Right ventricle myocardium superior (tissue), 1 donor: Measurements from ENCODE around the gene RASGEF1B. TPM values are rescaled to one million over a fixed set of nuclear protein-coding genes. Genes with fewer than 3 reads are reported as not detected.

Experiments
- ATAC-seq: fragments of 200-7000 bp; cut with Tn5 transposase; one replicate; pipeline ENCODE4 v1.9.1; 2020; ENCODE audit warnings: mild to moderate bottlenecking; ENCODE audit not compliant: poor library complexity
- DNase-seq: peaks from one replicate; pipeline ENCODE4 v3.0.0-alpha.2; 2020
- intact Hi-C: fragments of 100-400 bp; cut with DNase I; formaldehyde crosslinking; loops from one replicate; pipeline ENCODE4 v1.11.2; 2022
- long read RNA-seq: library from polyadenylated mRNA; unstranded; transcript quantifications from one replicate; pipeline ENCODE4 v2.0.0, GENCODE V29; 2021
- total RNA-seq: library from RNA; stranded (reverse); fragmentation: NEBNext Ultra II Directional; extraction: Animal tissue kit (Norgen Biotek cat#: 25700); gene quantifications from one replicate; pipeline ENCODE4 v1.2.1, GENCODE V29; 2021
- donor health status: DM: no; HTN: yes; CAD: no; lungs with severe emphysema.

RASGEF1B gene
- 3.3 TPM for total RNA-seq
- long read RNA-seq, partial matches to known transcripts: 0 of 1 reads
- long read RNA-seq, other reads (novel, unspliced or antisense): 0 of 1 reads

DNA sequence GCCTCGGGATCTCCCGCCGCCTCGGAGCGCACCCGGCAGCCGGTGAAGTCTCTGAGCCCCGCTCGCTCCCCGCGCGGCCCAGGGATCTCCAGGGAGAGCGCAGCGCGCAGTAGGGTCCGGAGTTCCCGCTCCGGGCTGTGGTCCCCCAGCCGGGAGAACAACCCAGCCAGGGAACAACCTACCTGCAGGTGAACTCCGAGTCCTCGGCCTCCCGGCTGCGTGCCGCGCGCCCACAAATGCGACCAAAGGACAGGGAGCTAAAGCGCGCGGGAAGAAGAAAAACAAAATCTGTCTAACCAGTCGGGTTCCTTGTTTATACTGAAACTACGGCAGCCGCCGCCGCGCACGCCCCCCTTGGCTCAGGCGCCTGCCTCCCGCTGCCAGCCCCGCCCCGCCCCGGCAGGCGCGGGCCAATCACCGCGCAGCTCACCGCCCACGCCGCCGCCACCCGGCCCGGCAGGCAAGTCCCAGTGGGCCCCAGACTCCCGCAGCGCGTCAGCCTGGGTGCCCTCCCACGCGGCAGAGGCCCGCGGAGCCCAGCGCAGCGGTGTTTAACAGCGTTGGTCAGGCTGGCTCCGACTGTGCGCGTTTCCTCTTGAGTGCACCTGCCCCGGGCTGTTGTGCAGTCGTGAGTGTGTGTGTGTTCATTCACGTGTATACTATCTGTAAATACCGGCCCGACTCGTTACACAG, at the start of gene RASGEF1B:
RASGEF1B (minus strand) TSS at position 320 of the 693 bp plus-strand sequence. CDS start 12,399 bp downstream, outside the sequence.
- DNase-seq: peak; percentile 94
- ATAC-seq: peak; percentile 99
- intact Hi-C loops: no loop called here

DNA sequence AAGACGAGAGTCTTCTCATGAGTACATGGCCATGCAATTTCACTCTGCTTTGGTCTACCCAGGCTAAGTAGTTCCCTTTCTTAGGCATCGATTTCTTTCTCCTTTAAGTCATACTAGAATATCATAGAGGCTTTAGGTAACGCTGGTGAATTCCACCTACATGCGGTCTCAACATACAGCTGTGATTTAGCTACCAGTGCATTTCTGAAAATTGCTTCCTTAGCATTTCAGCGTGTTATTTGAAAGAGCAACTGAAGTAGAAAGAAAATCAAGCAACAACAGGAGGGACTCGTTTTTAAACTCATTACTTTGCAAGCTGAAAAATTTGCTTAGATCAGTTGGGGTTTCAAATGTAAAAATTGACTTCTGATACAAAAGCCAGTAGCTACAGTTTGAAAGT, 48.1 kb upstream of the RASGEF1B start:
- DNase-seq (no peak), ATAC-seq (no peak)
- intact Hi-C loops: no loop called here

DNA sequence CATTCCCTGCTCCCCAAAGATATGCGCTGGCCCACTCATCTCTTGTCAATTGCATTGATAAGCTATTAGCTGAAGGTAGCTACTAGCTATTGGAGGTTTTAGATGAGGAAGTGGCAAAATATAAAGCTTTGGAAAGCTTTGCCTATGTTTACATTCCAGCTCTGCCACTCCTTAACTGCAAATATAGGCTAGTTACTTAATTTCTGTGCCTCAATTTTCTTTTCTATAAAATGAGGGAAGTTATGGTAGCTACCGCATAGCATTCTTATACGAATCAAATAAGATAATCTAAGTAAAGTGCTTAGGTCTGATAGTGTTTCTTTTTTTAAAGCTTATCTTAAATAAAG, 47.7 kb upstream of the RASGEF1B start:
- intact Hi-C loops: no loop called here
- ATAC-seq (no peak), DNase-seq (no peak)

DNA sequence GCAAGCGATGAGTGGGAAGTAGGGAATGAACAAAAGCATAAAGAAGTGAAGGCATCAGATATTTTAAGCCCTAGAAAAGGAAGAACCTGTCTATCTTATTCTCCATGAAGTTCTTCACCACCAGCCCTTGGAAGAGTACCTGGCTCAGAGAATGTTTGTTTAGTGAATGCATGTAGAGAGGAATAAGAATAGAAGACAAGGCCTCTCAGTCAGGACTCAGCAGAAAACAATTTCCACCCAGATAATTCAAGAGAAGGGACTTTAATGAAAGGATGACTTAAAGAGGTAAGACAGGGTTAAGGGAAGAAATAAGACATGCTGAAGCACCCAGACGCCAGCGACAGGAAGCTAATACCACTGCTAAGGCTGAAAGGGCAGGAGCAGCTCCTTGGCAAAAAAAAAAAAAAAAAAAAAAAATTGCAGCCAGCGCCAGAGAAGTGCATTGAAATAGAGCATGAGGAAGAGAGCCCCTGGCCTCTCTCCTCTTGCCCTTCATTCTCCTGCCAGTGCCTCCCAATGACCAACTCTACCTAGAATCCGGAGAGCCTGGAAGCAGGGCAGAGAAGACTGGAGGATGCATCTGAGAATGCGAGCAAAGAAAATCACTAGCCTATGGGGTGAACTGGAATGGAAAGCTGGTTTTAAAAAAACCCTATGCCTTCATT, 47.2 kb upstream of the RASGEF1B start:
- intact Hi-C loops: no loop called here
- ATAC-seq (no peak), DNase-seq (no peak)

DNA sequence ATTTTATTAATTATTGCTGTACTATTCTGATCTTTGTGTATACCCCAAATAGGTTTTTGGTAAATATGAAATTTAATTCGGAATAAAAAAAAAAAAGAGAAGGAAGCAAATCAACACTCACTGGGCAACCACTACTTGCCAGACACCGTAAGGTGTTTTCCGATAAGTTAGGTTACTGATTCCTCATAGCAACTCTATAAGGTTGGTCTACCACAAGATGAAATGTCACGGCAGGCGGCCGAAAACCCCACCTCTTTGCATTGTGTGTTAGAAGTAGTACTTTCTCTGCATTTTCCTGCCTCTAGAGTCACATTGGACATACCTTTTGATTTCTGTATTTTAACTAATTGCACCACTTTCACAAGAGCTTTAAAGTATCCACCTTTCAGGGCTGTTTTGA, 44.5 kb upstream of the RASGEF1B start:
- DNase-seq: no peak
- intact Hi-C loops: no loop called here
- ATAC-seq: no peak

DNA sequence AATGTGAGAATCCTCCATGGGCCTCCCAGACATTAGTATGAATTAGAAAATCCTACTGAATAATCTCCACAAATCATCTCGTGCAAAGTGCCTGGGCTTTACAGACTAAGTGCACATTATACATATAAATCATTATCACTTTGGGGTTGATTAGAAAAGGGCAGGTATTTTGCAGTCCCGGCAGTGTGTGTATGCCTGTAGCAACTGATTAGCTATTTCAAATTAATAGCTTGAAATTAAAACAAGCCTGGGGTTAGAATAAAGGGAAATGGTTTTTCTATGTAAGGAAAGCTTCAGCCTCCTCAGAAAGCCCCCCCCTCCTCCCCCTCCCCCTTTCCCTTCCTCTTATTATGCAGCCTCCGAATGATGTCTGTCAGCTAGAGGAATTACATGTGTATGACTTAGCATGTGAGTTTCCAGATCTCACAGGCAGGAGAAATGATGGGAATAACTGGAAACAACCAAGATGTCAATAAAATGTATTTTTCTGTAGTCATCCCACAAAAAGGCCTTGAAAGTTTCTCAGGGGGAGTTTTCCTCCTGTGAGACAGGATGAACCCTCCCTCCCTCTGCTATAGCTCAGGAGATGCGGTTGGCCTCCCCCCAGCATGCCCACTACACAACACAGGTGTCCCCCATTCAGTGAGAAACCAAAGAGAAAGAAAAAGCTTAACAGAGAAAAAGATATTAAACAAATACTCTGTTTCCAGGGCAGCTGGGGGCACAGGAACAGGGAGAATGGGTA, 41.2 kb upstream of the RASGEF1B start:
- intact Hi-C loops: no loop called here
- DNase-seq (no peak), ATAC-seq (no peak)

DNA sequence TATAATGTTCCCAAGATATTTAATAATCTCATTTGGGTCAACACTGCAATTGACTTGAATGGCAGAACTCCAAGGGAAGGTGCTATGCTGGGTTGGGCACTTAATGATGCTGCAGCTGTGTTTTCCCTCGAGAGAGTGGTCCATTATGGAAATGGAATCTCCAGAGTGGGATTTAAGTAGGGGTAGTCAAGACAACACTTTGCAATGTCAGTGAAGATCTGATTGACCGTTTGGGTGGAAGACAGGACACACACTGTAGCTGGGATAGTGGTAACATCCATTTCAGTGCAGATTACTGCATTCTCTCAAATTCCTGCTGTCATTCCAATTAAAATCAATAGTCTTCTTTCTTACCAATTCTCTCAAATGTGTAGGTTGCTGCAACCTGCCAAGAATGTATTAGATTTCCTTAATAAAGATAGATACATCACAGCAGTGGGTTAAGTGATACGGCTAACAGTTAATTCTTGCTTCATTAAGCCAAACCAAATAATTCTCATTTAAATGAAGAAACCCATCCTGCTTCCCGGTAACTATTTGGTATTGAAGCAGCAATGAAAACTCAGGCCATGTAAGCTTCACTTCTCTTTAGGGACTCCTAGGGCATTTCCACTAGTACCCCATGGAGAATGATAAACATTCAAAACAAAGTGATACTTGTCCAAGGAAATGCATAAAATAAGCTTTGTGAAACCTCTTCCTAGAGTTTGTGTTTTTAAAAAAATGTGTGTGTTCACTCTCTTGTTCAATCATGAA, 40.5 kb upstream of the RASGEF1B start:
- intact Hi-C loops: no loop called here
- ATAC-seq (no peak), DNase-seq (no peak)

DNA sequence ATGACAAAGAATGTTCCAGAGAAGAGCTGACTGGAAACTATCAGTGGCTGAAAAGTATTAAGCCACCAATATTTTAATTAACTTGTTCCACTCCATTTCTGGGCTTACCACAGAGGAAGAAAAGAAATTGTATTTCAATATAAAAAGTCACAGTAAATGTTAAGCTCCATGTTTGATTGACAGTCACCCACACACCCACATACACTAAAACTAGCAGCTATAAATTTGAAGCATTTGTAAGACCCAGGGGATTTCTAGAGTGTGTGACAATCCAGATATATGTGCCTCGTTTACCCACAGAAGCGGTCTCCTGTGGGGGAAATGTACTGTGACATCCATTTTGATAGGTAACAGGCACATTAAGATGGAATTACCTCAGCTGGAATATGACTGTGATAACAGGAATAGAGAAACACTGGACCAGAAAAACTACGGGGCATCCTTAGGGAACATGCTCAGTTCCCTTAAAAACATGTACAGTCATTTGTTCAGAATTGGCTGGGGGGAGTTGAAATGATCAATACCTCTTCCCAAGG, 39.0 kb upstream of the RASGEF1B start:
- intact Hi-C loops: no loop called here
- no peak for ATAC-seq
- no peak for DNase-seq

DNA sequence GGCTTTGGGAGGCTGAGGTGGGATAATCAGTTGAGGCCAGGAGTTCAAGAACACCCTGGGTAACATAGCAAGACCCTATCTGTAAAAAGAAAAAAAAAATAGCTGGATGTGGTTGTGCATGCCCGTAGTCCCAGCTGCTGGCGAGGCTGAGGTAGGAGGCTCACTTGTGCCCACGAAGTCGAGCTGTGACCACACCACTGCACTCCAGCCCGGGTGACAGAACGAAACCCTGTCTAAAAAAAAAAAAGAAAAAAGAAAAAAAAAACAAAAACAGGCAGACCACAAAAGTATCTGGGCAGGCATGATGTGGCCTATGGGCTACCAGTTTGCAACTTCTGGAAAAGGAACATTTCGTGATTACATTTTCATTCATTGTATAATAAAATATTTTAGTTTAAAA, 38.1 kb upstream of the RASGEF1B start:
- no peak for DNase-seq
- no peak for ATAC-seq
- intact Hi-C loops: no loop called here

DNA sequence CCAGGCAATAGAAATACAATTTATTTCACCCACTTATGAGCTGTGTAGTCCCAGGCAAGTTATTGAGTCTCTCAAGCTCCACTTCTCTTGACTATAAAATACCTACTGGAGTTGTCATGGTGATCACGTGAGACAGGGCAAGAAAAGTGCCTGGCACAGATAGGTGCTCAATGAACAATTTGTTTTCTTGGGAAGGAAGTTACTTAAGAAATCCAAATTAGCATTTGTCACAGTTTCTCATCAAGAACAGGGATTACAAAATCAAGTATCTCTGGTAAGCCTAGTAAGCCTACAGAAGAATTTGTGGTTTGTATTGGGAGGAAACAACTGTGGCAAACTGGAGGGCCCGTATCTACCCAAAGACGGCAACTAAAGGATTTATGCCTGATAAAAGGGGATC, 37.5 kb upstream of the RASGEF1B start:
- intact Hi-C loops: no loop called here
- ATAC-seq (no peak), DNase-seq (no peak)

DNA sequence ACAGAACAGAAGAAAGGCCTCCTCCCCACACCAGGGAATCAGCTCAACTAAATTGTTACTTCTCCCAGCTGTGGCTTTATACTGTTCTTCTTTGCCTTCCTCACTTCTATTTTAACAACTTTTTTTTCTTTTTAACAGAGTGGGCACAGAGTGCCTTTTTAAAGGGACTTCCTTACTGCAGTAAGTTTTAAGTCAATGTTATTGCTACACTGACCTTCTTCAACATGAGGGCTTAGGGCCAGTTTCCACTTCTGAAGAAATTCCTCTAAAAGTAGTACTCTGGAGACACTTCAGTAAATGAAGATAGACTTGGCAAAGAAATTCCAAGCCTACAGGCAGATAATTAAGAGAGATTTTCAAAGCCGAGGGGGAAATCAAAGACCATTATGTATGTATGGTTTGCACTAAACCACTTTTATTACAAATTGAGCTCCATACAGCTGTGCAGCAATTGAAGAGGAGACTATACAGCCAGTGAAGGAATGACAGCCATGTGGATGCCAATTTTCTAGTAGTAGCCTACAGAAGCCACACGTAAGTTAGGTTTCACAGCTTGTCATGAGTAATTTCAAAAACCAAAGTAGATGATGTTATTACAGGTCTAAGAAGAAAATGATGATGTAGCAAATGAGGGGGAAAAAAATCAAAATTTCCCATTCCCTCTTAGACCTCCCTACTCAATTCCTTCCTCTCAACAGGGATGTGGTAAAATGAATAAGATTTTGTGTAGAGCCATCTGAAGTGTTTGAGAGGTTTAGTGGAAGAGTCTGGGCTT, 36.9 kb upstream of the RASGEF1B start:
- ATAC-seq (no peak), DNase-seq (no peak)
- intact Hi-C loops: no loop called here

DNA sequence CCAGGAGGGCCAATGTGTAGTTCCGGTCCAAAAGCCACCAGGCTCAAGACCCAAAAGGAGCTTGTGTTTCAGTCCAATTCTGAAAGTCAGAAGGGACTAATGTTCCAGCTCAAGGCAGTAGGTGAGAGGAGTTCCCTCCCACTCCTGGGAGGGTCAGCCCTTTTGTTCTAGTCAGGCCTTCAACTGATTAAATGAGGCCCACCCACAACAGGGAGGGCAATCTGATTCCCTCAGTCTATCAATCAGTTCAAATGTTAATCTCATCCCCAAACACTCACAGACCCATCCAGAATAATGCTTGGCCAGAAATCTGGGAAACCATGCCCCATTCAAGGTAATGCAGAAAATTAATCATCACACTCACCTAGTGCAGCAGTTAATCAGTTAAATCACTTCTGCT, 35.8 kb upstream of the RASGEF1B start:
- DNase-seq: no peak
- intact Hi-C loops: no loop called here
- no peak for ATAC-seq

DNA sequence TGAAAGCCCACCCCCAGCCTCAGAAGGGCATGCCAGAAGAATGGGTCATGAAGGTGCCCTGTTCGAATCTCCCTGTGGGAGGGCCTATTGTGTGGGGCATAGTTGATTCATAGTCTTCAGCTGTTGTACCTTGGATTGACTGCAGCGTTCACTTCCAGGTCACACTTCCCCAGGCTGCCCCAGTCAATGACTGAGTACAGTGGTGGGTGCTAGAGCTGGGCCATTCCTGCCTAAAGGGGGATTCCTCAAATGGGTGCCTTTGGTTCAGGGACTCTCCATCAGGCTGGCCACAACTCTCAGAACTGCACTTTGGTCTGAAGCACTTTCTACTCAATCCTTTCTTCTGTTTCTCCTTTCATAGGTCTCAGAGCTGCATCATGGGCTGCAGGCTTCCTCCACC, 35.0 kb upstream of the RASGEF1B start:
- intact Hi-C loops: no loop called here
- ATAC-seq: no peak
- DNase-seq: no peak

DNA sequence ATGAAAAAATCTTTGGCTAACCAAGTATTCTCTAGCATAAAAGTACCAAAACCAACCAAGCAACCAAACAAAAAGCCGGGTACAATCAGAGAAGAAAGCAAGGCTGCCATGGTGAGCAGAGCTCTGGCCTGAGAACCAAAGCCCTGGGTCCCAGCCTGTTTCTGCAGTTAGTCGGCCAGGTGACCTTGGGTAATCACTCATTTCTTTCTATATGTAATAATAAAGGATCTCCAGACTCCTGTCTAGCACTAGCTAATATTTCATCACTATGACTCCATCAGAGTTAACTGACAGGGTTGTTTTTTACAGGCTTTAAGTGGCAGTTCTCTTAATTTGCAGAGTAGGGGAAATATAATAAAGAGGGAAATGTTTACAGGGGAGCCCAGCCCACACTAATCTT, 34.0 kb upstream of the RASGEF1B start:
- DNase-seq: no peak
- ATAC-seq: no peak
- intact Hi-C loops: no loop called here

DNA sequence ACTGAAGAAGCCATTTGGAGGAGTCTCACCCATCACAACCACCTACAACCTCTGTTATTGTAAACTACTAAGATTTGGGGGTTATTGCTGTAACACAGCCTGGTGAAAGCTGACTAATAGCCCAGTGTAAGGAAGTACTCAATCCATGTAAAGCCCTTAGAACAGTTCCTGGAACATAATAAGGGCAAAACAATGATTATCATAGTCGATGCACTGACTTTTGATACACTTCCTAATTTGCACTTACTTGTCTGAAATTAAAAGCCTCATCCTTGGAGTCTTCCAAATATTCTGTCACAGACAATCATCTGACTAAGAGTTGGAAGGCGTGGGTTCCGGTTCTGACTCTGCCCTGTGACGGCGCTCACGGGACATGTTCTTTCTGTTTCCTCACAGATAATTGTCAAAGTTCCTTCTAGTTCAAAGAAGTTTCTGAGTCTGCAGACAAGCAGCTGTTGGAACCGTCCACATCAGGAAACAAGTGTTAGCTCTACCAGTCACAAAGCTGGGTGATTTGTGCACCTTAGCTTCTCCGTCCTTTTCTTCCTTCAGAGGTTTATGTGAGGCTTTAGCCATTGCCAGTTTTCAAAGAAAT, 33.4 kb upstream of the RASGEF1B start:
- DNase-seq (peak; percentile 76), ATAC-seq (peak; percentile 82)
- intact Hi-C loops: no loop called here

DNA sequence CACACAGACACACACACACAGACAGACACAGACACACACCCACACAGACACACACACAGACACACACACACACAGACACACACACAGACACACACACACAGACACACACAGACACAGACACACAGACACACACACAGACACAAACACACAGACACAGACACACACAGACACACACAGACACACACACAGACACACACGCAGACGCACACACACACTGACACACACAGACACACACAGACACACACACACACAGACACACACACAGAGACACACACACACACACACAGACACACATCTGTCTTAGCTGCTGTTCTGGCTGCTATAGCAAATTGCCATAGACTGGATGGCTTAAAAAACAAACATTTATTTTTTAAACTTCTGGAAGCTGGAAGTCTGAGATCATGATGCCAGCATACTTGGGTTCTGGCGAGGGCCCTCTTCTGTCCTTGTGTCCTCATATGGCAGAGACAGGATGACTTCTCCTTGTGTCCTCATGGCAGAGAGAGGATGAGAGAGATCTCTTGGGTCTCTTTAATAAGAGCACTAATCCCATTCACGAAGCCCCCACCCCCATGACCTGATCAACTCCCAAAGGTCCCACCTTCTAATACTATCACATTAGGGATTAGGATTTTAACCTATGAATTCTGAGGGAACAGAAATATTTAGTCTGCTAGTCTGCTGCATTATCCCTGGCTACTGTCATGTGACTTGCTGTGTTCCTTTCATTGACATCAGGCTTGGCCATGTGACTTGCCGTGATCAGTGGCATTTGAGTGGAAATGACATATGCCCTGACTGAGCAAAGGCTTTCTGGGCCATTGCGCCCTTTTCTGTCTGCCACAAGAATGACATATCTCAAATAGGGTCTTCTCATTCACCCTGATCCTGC, 32.7 kb upstream of the RASGEF1B start:
- no peak for DNase-seq
- peak; percentile 51 for ATAC-seq
- intact Hi-C loops: no loop called here

DNA sequence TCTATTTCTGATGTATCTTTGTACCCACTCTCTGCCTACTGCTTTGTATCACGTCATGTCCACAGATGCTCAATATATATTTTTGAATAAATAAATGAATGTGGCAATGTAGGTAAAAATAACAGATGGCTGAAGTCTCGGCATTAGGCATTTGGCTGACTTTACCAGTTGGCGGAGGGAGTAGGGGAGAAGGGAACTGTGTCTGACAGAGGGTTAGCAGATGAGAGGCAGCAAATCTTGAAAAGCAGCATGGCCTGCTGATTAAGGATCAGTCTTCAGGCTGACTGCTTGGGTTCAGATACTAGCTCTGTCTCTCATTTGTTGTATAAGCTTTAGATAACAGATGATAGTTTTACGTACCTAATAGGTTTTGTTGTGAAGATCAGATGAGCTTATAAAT, 31.9 kb upstream of the RASGEF1B start:
- intact Hi-C loops: no loop called here
- DNase-seq: no peak
- ATAC-seq: no peak
